Activated CD4-positive, alpha-beta T cell treated with anti-CD3 and anti-CD28 coated beads, Interleukin-2, amount 10 ng/mL, durations not matched to agents 7 days and 5 days (primary cell): Measurements from ENCODE around the gene SLC12A6. TPM values are rescaled to one million over a fixed set of nuclear protein-coding genes. Genes with fewer than 3 reads are reported as not detected.
A peak's percentile ranks its signal among the peaks of the same experiment; 100 is the strongest.

ENCODE experiments used
- CTCF ChIA-PET: fragments of 350-600 bp; sonication (Branson Sonifier 250); formaldehyde crosslinking; loops from one replicate; lab custom pipeline; 2021; ENCODE audit warnings: antibody characterized with exemption; lab: Charles Lee
- POLR2A ChIA-PET: fragments of 350-600 bp; sonication (Branson Sonifier 250); formaldehyde crosslinking; loops from one replicate; lab custom pipeline; 2021; ENCODE audit warnings: antibody characterized with exemption; lab: Charles Lee
- DNase-seq: peaks from one replicate; pipeline ENCODE4 v3.0.0-alpha.2; 2020
- H3K27ac Mint-ChIP-seq: one replicate; pipeline ENCODE4 v1.8.0; 2021; ENCODE audit warnings: mild to moderate bottlenecking, moderate library complexity, mixed read lengths
- H3K27me3 Mint-ChIP-seq: one replicate; pipeline ENCODE4 v1.8.0; 2021; ENCODE audit warnings: mixed read lengths
- H3K36me3 Mint-ChIP-seq: one replicate; pipeline ENCODE4 v1.8.0; 2021; ENCODE audit warnings: low read depth, mixed read lengths
- H3K4me1 Mint-ChIP-seq: one replicate; pipeline ENCODE4 v1.8.0; 2021; ENCODE audit warnings: mixed read lengths
- H3K4me3 Mint-ChIP-seq: one replicate; pipeline ENCODE4 v1.8.0; 2021; ENCODE audit warnings: mild to moderate bottlenecking, moderate library complexity, mixed read lengths
- H3K9me3 Mint-ChIP-seq: one replicate; pipeline ENCODE4 v1.8.0; 2021; ENCODE audit warnings: mixed read lengths
- total RNA-seq, 2 experiments: library from RNA; stranded (reverse); gene quantifications; one replicate each; pipeline ENCODE4 v1.2.3, GENCODE V29; 2021

SLC12A6 gene
- total RNA-seq, 2 experiments from 2014 or later, result 32.7 to 36.7 TPM

DNA sequence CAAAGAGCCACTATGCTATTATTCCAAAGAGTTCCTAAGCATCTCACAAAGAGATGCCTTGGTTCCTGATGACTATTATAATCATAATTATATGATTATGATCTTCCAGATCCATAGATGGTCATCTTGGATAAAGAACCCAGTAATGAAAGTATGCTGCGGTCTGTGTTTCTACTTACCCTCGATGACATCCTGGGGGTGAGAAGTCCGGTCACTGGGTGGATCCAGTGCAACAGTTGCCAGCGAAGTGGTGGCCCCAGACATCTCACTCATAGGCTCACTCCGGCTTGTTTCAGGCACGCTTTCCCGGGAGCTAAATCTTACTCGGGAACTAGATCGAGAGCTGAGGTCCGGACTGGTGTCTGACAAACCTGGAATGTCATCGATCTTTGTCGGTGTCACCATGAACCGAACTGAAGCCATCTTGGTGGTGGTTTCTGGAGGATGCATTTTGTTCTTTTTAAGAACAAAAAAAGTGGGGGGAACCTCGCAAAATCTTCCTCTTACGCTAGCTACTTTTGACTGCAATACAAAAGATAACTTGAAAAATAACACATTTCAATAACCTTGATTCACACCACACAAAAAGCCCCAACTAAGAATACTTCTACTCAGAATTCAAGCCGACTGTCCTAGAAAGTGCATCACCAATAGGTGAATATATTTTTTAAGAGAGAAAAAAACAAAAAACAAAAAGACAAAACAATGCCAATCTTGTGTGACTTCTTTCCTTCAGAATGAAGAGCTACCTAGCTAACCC, 1.2 kb downstream of the SLC12A6 start:
- peak overlapping the region; percentile 99 for H3K27ac Mint-ChIP-seq
- POLR2A ChIA-PET, result no interaction called here
- CTCF ChIA-PET, result interaction anchor here (0.7 to 2.9 kb wide), 3 partner anchors 11 to 31 kb away, joined by 3 to 14 read pairs (median 4); partner anchors contain the start of gene LPCAT4
- no peaks in the 10 kb centered on the region for H3K9me3 Mint-ChIP-seq
- H3K36me3 Mint-ChIP-seq, result peaks cover 29% of the 10 kb centered on the region
- no peak for DNase-seq
- H3K27me3 Mint-ChIP-seq, result no peaks in the 10 kb centered on the region
- peak overlapping the region; percentile 95 for H3K4me3 Mint-ChIP-seq
- peaks cover 62% of the 10 kb centered on the region for H3K4me1 Mint-ChIP-seq

DNA sequence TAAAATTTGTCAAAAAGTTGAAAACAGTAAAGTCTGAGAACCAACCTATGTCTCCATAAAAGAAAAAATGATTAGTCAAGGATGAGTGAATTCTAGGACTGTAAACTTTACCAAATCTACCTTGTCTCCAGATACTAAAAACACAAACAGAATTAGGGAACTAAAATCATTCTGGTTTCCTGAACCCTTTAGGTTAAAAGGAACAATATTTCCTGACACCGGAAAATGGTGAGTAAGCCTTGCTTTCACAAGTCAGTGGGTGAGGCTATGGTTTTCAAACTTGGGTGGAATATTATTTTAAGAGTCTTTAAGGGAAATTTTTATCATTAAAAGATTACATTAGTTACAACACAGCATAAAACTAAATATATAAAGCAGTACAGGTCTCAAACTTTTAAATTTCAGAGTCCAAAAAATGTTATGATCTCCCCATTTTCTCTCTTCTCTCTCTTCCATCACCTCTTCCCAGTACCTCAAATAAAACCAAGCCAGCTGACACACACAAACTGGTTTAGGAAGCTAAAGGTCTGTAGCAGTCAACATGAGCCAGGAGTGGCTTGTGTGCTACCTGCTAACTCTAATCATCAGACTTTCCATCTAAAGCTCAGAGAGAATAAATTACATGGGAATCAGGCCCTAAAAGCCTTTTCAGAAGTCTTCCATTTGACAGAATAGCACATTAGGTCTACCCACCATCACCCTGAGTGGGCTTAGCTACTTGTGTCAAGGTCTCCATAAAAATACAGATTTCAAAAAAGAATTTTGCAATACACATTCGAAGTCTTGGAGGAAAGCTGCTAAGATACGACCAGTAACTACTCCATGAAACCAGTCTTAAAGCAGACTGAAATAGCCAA, 2.2 kb downstream of the SLC12A6 start:
- peak overlapping the region; percentile 95 for H3K4me3 Mint-ChIP-seq
- no peak for DNase-seq
- H3K4me1 Mint-ChIP-seq, result peaks cover 62% of the 10 kb centered on the region
- ChIA-PET POLR2A (no interaction called here), CTCF (interaction anchor here (0.7 to 1.6 kb wide), 2 partner anchors 10 to 17 kb away, joined by 3 to 4 read pairs; no protein-coding TSS in a partner anchor)
- peaks cover 24% of the 10 kb centered on the region for H3K36me3 Mint-ChIP-seq
- no peaks in the 10 kb centered on the region for H3K27me3 Mint-ChIP-seq
- H3K27ac Mint-ChIP-seq, result peak overlapping the region; percentile 99
- H3K9me3 Mint-ChIP-seq, result no peaks in the 10 kb centered on the region

DNA sequence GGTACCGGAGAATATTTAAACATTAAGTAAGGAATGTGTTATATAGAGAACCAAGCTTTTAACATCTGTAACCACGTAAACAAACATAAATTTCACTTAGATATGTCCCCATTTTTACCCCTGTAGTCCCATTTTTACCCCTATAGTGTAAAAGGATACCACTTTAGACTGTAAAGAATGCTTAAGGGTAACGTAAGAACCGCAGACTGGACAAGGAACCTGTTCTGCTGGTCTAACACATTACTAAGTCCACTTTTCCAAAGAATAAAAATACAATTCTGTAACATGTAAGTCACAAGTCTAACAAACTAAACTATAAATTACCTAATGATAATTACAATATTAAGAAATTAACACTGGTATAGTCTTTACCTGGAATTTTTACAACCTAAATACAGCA, 2.9 kb downstream of the SLC12A6 start:
- no peaks in the 10 kb centered on the region for H3K9me3 Mint-ChIP-seq

DNA sequence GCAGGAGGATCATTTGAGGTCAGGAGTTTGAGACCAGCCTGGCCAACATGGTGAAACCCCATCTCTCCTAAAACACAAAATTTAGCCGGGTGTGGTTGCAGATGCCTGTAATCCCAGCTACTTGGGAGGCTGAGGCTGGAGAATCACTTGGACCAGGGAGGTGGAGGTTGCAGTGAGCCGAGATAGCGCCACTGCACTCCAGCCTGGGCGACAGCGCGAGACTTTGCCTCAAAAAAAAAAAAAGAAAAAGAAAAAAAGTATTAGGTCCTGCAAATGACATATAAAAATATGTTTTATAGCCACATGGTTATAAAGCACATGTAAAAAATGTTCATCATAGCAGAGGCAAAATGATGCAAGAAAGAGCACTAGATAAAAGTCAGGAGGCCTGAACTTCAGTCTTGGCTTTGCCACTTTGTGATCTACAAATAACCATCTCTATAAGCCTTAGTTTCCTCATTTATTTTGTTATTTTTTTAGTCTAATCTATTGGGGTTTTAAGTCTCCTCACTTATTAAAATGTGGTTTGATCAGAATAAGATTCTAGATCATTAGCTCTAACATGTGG, 4.9 kb downstream of the SLC12A6 start:
- Mint-ChIP-seq H3K27ac (peak overlapping the region; percentile 72), H3K36me3 (peaks cover 19% of the 10 kb centered on the region), H3K27me3 (no peaks in the 10 kb centered on the region), H3K4me1 (peaks cover 77% of the 10 kb centered on the region), H3K9me3 (no peaks in the 10 kb centered on the region), H3K4me3 (no peak overlapping the region)
- ChIA-PET POLR2A (no interaction called here), CTCF (interaction anchor here (0.8 to 2.3 kb wide), 3 partner anchors 10 to 35 kb away, joined by 3 to 11 read pairs (median 4); partner anchors contain the start of genes LPCAT4, NOP10 and NUTM1)
- no peak for DNase-seq

More for the DNA sequence above, 2.9 kb downstream of the SLC12A6 start:
- POLR2A ChIA-PET, result no interaction called here
- H3K4me3 Mint-ChIP-seq, result peak overlapping the region; percentile 95
- H3K27ac Mint-ChIP-seq, result peak overlapping the region; percentile 99
- CTCF ChIA-PET, result no interaction called here
- no peaks in the 10 kb centered on the region for H3K27me3 Mint-ChIP-seq
- H3K36me3 Mint-ChIP-seq, result peaks cover 21% of the 10 kb centered on the region
- peaks cover 62% of the 10 kb centered on the region for H3K4me1 Mint-ChIP-seq
- DNase-seq, result no peak

DNA sequence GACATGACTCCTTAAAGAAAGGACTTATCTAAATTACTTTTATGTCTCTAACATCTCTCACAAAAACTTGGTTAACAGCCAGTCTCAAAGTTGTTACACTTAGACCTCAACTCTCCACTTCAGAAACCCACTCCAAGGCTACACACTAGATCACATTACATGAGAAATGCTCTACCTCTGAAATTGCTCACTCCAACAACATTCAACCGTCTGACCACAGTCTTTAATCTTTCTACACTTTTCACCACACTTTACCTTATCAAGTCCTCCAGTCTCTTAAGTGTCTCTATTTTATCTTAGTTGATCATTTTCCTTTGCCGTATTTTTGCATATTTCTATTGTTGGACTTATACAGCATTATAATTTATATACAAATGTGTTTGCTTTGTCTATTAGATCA, 5.8 kb downstream of the SLC12A6 start:
- H3K4me1 Mint-ChIP-seq, result peaks cover 82% of the 10 kb centered on the region
- peak overlapping the region; percentile 72 for H3K27ac Mint-ChIP-seq
- no peaks in the 10 kb centered on the region for H3K9me3 Mint-ChIP-seq
- no peaks in the 10 kb centered on the region for H3K27me3 Mint-ChIP-seq
- H3K4me3 Mint-ChIP-seq, result peak overlapping the region; percentile 2
- POLR2A ChIA-PET, result no interaction called here
- CTCF ChIA-PET, result interaction anchor here (0.8 to 2.3 kb wide), 2 partner anchors 11 to 35 kb away, joined by 4 to 11 read pairs; partner anchors contain the start of genes LPCAT4, NOP10 and NUTM1
- peaks cover 19% of the 10 kb centered on the region for H3K36me3 Mint-ChIP-seq
- no peak for DNase-seq

DNA sequence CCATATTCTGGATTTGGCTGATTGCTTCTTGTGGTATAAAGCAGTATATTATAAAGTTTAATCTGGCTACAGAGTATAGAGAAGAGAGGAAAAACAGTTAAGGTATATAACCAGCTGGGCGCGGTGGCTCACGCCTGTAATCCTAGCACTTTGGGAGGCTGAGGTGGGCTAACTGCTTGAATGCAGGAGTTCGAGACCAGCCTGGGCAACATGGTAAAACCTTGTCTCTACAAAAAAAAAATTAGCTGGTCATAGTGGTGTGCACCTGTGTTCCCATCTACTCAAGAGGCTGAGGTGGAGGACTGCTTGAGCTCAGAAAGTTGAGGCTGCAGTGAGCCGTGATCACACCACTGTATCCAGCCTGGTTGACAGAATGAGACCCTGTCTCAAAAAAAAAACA, 7.3 kb downstream of the SLC12A6 start:
- ChIA-PET POLR2A (no interaction called here), CTCF (interaction anchor here (0.6 to 3.0 kb wide), 5 partner anchors 12 to 87 kb away, joined by 3 to 13 read pairs (median 3); partner anchors contain the start of genes NOP10 and NUTM1)
- H3K9me3 Mint-ChIP-seq, result no peaks in the 10 kb centered on the region
- H3K27me3 Mint-ChIP-seq, result no peaks in the 10 kb centered on the region
- H3K27ac Mint-ChIP-seq, result peak overlapping the region; percentile 60
- H3K36me3 Mint-ChIP-seq, result peaks cover 19% of the 10 kb centered on the region
- DNase-seq, result no peak
- H3K4me1 Mint-ChIP-seq, result peaks cover 78% of the 10 kb centered on the region
- no peak overlapping the region for H3K4me3 Mint-ChIP-seq

DNA sequence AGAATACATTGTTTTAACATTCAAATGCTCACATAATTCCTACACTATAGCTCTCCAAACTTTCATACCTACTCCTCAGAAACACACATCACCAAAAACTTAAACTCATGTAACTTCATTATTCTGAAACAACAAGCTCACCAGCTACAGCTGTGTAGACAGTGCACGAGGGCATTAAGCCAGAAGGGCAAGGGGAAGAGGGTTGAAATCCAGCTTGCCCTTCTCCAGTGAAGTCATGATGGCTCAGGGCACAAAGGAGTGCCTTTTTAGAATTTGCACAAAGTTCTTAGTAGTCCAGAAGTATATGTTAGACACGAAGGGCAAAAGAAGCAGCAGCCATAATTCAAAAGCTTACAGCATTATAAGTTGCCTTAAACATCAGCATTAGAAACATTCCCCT, 8.6 kb downstream of the SLC12A6 start:
- Mint-ChIP-seq H3K27me3 (no peaks in the 10 kb centered on the region), H3K27ac (peak overlapping the region; percentile 52), H3K4me1 (peaks cover 69% of the 10 kb centered on the region), H3K36me3 (peaks cover 17% of the 10 kb centered on the region), H3K4me3 (peak overlapping the region; percentile 1), H3K9me3 (no peaks in the 10 kb centered on the region)
- POLR2A ChIA-PET, result no interaction called here
- CTCF ChIA-PET, result interaction anchor here (0.9 to 3.0 kb wide), 10 partner anchors 9 to 525 kb away, joined by 3 to 13 read pairs (median 4); partner anchors contain the start of genes GOLGA8B, LPCAT4, NOP10 and NUTM1
- DNase-seq, result no peak

DNA sequence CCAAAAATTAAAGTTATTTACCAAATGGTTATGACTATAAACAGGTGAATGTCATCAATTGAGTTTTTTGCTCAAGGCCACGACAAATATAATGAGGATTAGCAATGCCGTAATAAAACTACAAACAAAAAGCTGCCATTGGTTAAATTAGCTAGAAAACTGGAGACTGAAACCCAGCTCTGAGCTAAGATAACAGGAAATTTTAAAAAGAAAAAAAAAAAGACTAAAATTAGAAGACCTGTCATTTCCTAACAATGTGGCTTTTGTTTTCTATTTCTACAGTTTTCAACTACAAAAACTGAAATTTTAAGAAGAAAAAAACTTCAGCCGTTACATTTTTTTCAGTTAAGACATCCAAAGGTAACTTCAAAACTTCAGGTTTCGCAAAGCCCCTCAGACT, 9.7 kb downstream of the SLC12A6 start:
- Mint-ChIP-seq H3K4me3 (peak overlapping the region; percentile 48), H3K27ac (peak overlapping the region; percentile 82), H3K36me3 (peaks cover 16% of the 10 kb centered on the region), H3K27me3 (no peaks in the 10 kb centered on the region), H3K4me1 (peaks cover 65% of the 10 kb centered on the region), H3K9me3 (no peaks in the 10 kb centered on the region)
- CTCF ChIA-PET, result interaction anchor here (0.6 to 3.0 kb wide), 12 partner anchors 10 to 524 kb away, joined by 3 to 13 read pairs (median 3); partner anchors contain the start of genes GOLGA8B, LPCAT4, NOP10 and NUTM1
- POLR2A ChIA-PET, result no interaction called here
- DNase-seq, result no peak

DNA sequence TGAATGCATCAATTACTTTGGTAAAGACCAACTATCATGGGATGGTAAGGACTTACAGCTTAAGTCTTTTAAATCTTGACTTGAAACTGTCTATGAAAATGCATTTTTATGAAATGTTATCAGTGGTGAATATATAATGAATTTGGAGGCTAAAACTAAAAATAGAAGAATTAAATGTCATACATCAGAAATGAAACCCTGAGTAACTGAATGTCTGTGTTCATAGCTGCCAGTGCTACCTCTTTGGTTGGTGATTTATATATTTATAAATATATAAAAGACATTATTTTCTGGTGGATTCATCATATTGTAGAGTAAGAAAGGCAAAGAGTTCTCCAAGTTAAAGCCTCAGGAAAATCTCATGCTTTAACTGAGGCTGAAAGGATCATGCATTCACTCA, 12.2 kb downstream of the SLC12A6 start:
- POLR2A ChIA-PET, result no interaction called here

DNA sequence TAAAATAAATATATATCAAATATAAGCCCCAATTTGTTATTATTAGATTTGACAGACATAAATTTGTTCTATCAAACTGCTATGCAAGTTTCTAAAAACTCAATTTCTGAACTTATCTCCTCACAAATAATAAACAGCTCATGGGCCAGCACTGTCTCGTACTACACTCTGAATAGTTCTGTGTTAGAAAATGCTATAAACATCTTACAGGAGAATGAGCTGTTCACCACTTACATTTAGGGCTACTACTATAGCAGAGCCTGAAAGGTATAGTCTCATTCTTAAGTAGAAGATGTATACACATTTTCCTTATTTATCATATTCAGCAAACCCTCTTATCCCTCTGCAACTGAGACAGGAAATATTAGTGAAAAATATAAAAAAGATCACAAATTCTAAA, 12.6 kb downstream of the SLC12A6 start:
- Mint-ChIP-seq H3K36me3 (peaks cover 6% of the 10 kb centered on the region), H3K27me3 (no peaks in the 10 kb centered on the region), H3K9me3 (no peaks in the 10 kb centered on the region)

More for the DNA sequence above, 12.2 kb downstream of the SLC12A6 start:
- Mint-ChIP-seq H3K4me3 (no peak overlapping the region), H3K27ac (no peak overlapping the region), H3K9me3 (no peaks in the 10 kb centered on the region), H3K27me3 (no peaks in the 10 kb centered on the region), H3K36me3 (peaks cover 8% of the 10 kb centered on the region), H3K4me1 (peaks cover 52% of the 10 kb centered on the region)
- CTCF ChIA-PET, result interaction anchor here (0.7 to 1.0 kb wide), 2 partner anchors 11 to 42 kb away, joined by 3 read pairs; partner anchors contain the start of gene LPCAT4
- DNase-seq, result no peak

DNA sequence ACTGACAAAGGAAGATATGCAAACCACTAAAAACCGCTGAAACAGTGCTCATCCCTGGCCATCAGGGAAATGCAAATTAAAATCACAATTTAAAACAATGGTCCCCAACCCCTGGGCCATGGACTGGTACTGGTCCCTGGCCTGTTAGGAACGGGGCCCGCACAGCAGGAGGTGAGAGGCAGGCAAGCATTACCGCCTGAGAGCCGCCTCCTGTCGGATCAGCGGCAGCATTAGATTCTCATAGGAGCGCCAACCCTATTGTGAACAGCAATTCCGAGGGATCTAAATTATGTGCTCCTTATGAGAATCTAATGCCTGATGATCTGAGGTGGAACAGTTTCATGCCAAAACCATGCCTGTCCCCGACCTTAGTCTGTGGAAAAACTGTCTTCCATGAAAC, 14.4 kb downstream of the SLC12A6 start:
- H3K27ac Mint-ChIP-seq, result no peak overlapping the region
- peaks cover 6% of the 10 kb centered on the region for H3K36me3 Mint-ChIP-seq
- H3K27me3 Mint-ChIP-seq, result no peaks in the 10 kb centered on the region
- no peaks in the 10 kb centered on the region for H3K9me3 Mint-ChIP-seq
- peaks cover 44% of the 10 kb centered on the region for H3K4me1 Mint-ChIP-seq
- no peak overlapping the region for H3K4me3 Mint-ChIP-seq
- no peak for DNase-seq
- ChIA-PET POLR2A (no interaction called here), CTCF (no interaction called here)

More for the DNA sequence above, 12.6 kb downstream of the SLC12A6 start:
- Mint-ChIP-seq H3K4me1 (peaks cover 50% of the 10 kb centered on the region), H3K27ac (no peak overlapping the region), H3K4me3 (no peak overlapping the region)
- POLR2A ChIA-PET, result no interaction called here
- CTCF ChIA-PET, result interaction anchor here (0.7 to 1.0 kb wide), 2 partner anchors 11 to 42 kb away, joined by 3 read pairs; partner anchors contain the start of gene LPCAT4
- no peak for DNase-seq
